A673 (cell line): ENCODE results near the gene SSC5D. TPM values are rescaled to one million over a fixed set of nuclear protein-coding genes. Genes with fewer than 3 reads are reported as not detected.
A peak's percentile ranks its signal among the peaks of the same experiment; 100 is the strongest.

Experiments
- BruUV-seq: library from RNA; stranded (reverse); fragments of 400-500 nt; replicated peaks from 2 replicates; lab custom pipeline; 2021; lab: Mats Ljungman, UMichigan
- CTCF ChIA-PET: fragments of 300-600 bp; sonication (Branson Sonifier 250); formaldehyde crosslinking; loops from one replicate; lab custom pipeline; 2022; ENCODE audit warnings: antibody characterized with exemption; lab: Charles Lee
- POLR2A ChIA-PET: fragments of 300-600 bp; sonication (Branson Sonifier 250); formaldehyde crosslinking; loops from one replicate; lab custom pipeline; 2022; ENCODE audit warnings: antibody characterized with exemption; ENCODE audit not compliant: low non-redundant PET; lab: Charles Lee
- DNase-seq: peaks from one replicate; pipeline ENCODE4 v3.0.0-alpha.2; 2015; ENCODE audit warnings: low spot score
- H3K27ac ChIP-seq: fragments of 200-600 bp; sonication (generic); 2 replicates; pipeline ENCODE4 v1.5.1; 2016; ENCODE audit warnings: mixed run types, low read depth, mild to moderate bottlenecking, mixed read lengths, antibody characterized with exemption, low read length; ENCODE audit not compliant: poor library complexity, severe bottlenecking
- H3K27me3 ChIP-seq: fragments of 200-600 bp; sonication (generic); replicated peaks from 2 replicates; pipeline ENCODE4 v1.6.1; 2017; ENCODE audit warnings: mixed run types, low read depth, mild to moderate bottlenecking, mixed read lengths, antibody characterized with exemption, low read length; ENCODE audit not compliant: insufficient read depth, poor library complexity
- H3K36me3 ChIP-seq: fragments of 200-600 bp; sonication (generic); 2 replicates; pipeline ENCODE4 v1.6.1; 2016; ENCODE audit warnings: mixed run types, mild to moderate bottlenecking, mixed read lengths, antibody characterized with exemption, low read length; ENCODE audit not compliant: insufficient read depth, poor library complexity, severe bottlenecking
- H3K4me1 ChIP-seq: fragments of 200-600 bp; sonication (generic); 2 replicates; pipeline ENCODE4 v1.6.1; 2017; ENCODE audit warnings: mixed run types, mild to moderate bottlenecking, mixed read lengths, antibody characterized with exemption, low read length; ENCODE audit not compliant: insufficient read depth, poor library complexity, severe bottlenecking
- H3K4me3 ChIP-seq: fragments of 200-600 bp; sonication (generic); 2 replicates; pipeline ENCODE4 v1.5.1; 2016; ENCODE audit warnings: low read depth, mixed run types, mild to moderate bottlenecking, mixed read lengths, low read length; ENCODE audit not compliant: poor library complexity, severe bottlenecking
- H3K9me3 ChIP-seq: fragments of 200-600 bp; sonication (generic); 2 replicates; pipeline ENCODE4 v1.6.1; 2016; ENCODE audit warnings: mixed run types, low read depth, mild to moderate bottlenecking, mixed read lengths, antibody characterized with exemption, low read length; ENCODE audit not compliant: poor library complexity, severe bottlenecking
- CTCF ChIP-seq: fragments of 300-800, 200-600 bp; sonication (generic); conservative IDR thresholded peaks from 2 replicates; pipeline ENCODE4 v1.5.1; 2017; ENCODE audit warnings: low read depth, mild to moderate bottlenecking, antibody characterized with exemption, low read length, moderate library complexity, mixed read lengths
- EZH2 ChIP-seq: fragments of 200-600 bp; sonication (generic); IDR thresholded peaks from 2 replicates; pipeline ENCODE4 v1.6.1; 2017; ENCODE audit warnings: borderline replicate concordance, low read depth, mild to moderate bottlenecking, mixed read lengths, antibody characterized with exemption, low read length; ENCODE audit not compliant: poor library complexity, severe bottlenecking
- intact Hi-C: fragments of 100-400 bp; cut with micrococcal nuclease; formaldehyde crosslinking; loops from one replicate; pipeline ENCODE4 v1.10.0; 2022; ENCODE audit not compliant: unreplicated experiment
- total RNA-seq: library from RNA; stranded (reverse); gene quantifications from 2 replicates; pipeline ENCODE4 v1.2.3, GENCODE V29; 2021

SSC5D gene
- total RNA-seq, 1 experiment from 2014 or later = 1.4 TPM

GRCh38 chr19:55519451-55520311 lies 31.4 kb downstream of the SSC5D start:
- BruUV-seq = no TSS peak
- Histone ChIP-seq H3K4me3 (no peak overlapping the region), H3K27ac (no peak overlapping the region), H3K27me3 (no peaks in the 10 kb centered on the region), H3K4me1 (no peaks in the 10 kb centered on the region), H3K36me3 (no peaks in the 10 kb centered on the region), H3K9me3 (no peaks in the 10 kb centered on the region)
- ChIA-PET POLR2A (no interaction called here), CTCF (interaction anchor here (0.6 kb wide), 1 partner anchor 839 kb away, joined by 3 read pairs; no protein-coding TSS in a partner anchor)
- no peak for TF ChIP-seq CTCF
- TF ChIP-seq EZH2 = no peak
- intact Hi-C loops = no loop called here
- peak; percentile 27 for DNase-seq

GRCh38 chr19:55520691-55521292 lies 32.6 kb downstream of the SSC5D start:
- Histone ChIP-seq H3K4me1 (no peaks in the 10 kb centered on the region), H3K27me3 (no peaks in the 10 kb centered on the region), H3K9me3 (no peaks in the 10 kb centered on the region), H3K27ac (no peak overlapping the region), H3K4me3 (no peak overlapping the region), H3K36me3 (no peaks in the 10 kb centered on the region)
- ChIA-PET POLR2A (no interaction called here), CTCF (no interaction called here)
- TF ChIP-seq EZH2 = no peak
- TF ChIP-seq CTCF = no peak
- intact Hi-C loops = no loop called here
- no peak for DNase-seq
- BruUV-seq = no TSS peak

- H3K4me1 ChIP-seq = no peaks in the 10 kb centered on the region
- POLR2A ChIA-PET = interaction anchor here (0.5 kb wide), 1 partner anchor 187 kb away, joined by 3 read pairs; no protein-coding TSS in a partner anchor
- no peak for DNase-seq
- H3K27ac ChIP-seq = no peak overlapping the region
- H3K36me3 ChIP-seq = no peaks in the 10 kb centered on the region
- H3K9me3 ChIP-seq = no peaks in the 10 kb centered on the region
- CTCF ChIA-PET = no interaction called here
- TF ChIP-seq EZH2 (no peak), CTCF (no peak)
- intact Hi-C loops = no loop called here
- no peak overlapping the region for H3K4me3 ChIP-seq
- H3K27me3 ChIP-seq = no peaks in the 10 kb centered on the region
- BruUV-seq = no TSS peak
These were observed 37.3 kb downstream of the SSC5D start for GRCh38 chr19:55525289-55526101.
